Natural killer cell treated with Interleukin-12 subunit alpha and Interleukin-12 subunit beta and Interleukin-15 and Interleukin-18, amount 100 ng/mL, for 72 hours (primary cell): ENCODE data around the gene FGF13. TPM values are rescaled to one million over a fixed set of nuclear protein-coding genes. Genes with fewer than 3 reads are reported as not detected.
A peak's percentile ranks its signal among the peaks of the same experiment; 100 is the strongest.

ENCODE experiments used
- ATAC-seq, 2 donors: fragments of 150-1000 bp; cut with Tn5 transposase in 1 of 2; sonication (Bioruptor Pico), chemical (Tn5 transposase) in 1 of 2; 2 replicates each; pipeline ENCODE4 v1.10.0; 2021
- DNase-seq: peaks from one replicate; pipeline ENCODE4 v3.0.0; 2022; ENCODE audit warnings: low spot score
- H3K27ac Mint-ChIP-seq, 2 donors: 1 replicate in 1 of 2; 2 replicates in 1 of 2; pipeline ENCODE4 v1.8.0; 2022; ENCODE audit warnings: mixed read lengths in 2 of 2, mild to moderate bottlenecking in 1 of 2, moderate library complexity in 1 of 2
- H3K27me3 Mint-ChIP-seq, 2 donors: 1 replicate in 1 of 2; 2 replicates in 1 of 2; pipeline ENCODE4 v1.8.0; 2022; ENCODE audit warnings: mixed read lengths in 2 of 2
- H3K36me3 Mint-ChIP-seq: one replicate; pipeline ENCODE4 v1.8.0; 2022; ENCODE audit warnings: mixed read lengths
- H3K4me1 Mint-ChIP-seq, 2 donors: 1 replicate in 1 of 2; 2 replicates in 1 of 2; pipeline ENCODE4 v1.8.0; 2022; ENCODE audit warnings: low read depth in 2 of 2, mixed read lengths in 2 of 2, mild to moderate bottlenecking in 1 of 2
- H3K4me3 Mint-ChIP-seq: one replicate; pipeline ENCODE4 v1.8.0; 2022; ENCODE audit warnings: mixed read lengths
- H3K9me3 Mint-ChIP-seq: 2 replicates; pipeline ENCODE4 v1.8.0; 2022; ENCODE audit warnings: mixed read lengths
- total RNA-seq, 2 donors: library from RNA; stranded (reverse); gene quantifications; one replicate each; pipeline ENCODE4 v1.2.3, GENCODE V29; 2022

Gene FGF13
- total RNA-seq = not detected

DNA sequence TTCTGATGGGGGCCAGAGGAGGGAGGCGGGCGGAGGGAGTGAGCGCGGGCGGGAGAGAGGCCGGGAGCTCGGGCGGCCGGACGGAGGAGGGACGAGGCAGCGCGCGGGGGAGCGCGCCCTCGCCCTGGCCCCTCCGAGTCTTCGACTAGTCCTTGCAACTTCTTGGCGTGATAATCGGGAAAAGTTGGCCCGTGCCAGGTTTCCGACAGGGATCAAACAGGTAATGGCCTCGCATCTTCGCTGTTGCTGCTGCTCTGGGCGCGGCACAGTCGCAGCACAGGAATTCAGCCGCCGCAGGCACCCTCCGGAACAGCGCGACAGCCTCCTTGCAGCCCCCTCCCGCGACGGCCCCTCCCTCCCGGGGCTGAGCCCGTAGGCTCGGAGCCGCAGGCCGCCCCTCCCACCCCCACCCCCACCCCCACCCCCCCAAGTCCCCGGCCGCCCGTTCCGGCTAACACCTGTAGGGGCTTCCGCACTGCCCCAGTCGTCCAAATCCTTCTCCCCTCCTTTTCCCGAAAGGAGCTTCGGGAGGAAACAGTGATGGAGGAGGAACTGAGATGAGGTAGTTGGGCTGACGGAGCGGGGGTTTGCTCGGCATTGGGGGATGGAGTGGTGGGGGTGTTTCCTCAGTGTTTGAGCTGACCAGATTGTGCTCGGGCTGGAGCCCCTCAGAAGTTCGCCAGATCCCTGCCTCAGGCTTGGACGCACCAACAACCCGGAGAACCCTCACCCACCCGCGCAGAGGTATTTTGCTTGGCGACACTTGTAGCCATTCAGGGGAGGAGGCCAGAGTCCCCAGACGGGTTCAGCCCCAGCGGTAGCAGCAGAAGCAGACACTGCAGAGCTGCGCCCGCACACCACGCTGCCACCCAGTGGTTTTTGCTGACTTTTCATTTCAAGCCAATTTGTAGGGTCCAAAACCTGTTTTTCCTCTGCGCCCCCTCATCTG lies at the start of gene FGF13:
Gene FGF13 (minus strand): TSS at position 319 of the 949 bp plus-strand sequence. CDS start 714 bp downstream, outside the sequence.
- Mint-ChIP-seq H3K9me3 (peaks cover 2% of the 10 kb centered on the region), H3K36me3 (no peaks in the 10 kb centered on the region), H3K4me3 (no peak within 1 kb of the TSS), H3K27ac (no peak within 1 kb of the TSS), H3K4me1 (no peaks in the 10 kb centered on the region), H3K27me3 (peaks cover 38 to 46% of the 10 kb centered on the region in 2 donors)
- no peak for DNase-seq
- ATAC-seq = no peak

DNA sequence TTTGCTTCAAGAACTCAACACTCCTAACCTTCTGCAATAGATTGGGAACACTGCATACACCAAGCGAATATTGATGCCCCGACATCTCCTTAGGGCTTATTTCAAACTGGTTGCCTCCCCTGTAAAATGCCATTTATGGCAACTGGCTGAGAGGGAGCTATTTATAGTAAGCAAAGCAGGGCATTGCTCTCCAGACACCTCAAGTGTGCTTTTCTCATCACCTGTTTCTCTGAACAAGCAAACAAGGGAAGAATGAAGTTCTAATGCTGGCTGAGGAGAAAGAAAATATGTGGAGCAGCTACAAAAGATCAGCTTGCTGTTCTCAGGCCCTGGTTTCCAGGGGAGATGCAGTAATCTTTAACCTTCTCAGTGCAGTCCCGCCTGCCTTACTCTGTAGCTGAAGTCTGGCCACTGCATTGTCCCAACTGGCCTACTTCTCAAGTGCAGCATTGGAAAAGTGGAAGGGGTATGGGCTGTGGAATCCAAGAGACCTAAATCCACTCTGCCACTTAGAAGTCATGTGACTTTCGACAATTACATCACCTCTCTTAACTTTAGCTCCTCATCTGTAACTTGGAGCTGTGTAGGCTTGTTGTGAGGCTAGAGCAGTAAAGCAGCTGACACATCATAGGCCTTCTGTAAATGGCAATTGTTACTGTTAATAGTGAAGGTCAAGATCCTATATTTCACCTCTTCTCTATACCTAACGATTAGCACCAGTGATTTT lies 47.9 kb upstream of the FGF13 start:
- no peaks in the 10 kb centered on the region for H3K36me3 Mint-ChIP-seq
- ATAC-seq = no peak
- no peaks in the 10 kb centered on the region for H3K4me1 Mint-ChIP-seq
- no peak for DNase-seq
- peaks cover 0 to 20% of the 10 kb centered on the region in 2 donors for H3K27me3 Mint-ChIP-seq
- no peaks in the 10 kb centered on the region for H3K9me3 Mint-ChIP-seq
- H3K27ac Mint-ChIP-seq = no peak overlapping the region
- H3K4me3 Mint-ChIP-seq = no peak overlapping the region

DNA sequence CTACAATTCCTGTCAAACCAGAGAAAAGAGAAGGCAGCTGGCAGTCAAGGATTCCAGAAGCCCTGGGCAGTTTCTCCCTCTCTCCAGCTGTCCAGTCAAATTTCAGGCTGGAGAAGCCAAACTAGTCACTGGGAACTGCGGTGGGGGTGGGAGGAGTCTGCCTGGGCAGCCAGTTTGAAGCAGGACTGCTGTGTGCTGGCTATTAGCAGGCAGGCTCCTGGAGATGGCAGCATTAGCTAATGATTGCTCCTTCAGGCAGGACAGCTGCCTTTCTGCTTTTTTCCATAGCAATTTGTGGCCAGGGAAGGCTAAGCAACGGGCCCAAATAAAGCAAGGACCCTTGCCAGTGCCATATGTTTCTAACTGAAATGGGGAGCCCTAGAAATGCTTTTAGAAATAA lies 44.7 kb upstream of the FGF13 start:
- Mint-ChIP-seq H3K27ac (no peak overlapping the region), H3K36me3 (no peaks in the 10 kb centered on the region), H3K4me1 (no peaks in the 10 kb centered on the region), H3K9me3 (no peaks in the 10 kb centered on the region), H3K4me3 (no peak overlapping the region), H3K27me3 (peaks cover 0 to 14% of the 10 kb centered on the region in 2 donors)
- no peak for ATAC-seq
- DNase-seq = no peak

DNA sequence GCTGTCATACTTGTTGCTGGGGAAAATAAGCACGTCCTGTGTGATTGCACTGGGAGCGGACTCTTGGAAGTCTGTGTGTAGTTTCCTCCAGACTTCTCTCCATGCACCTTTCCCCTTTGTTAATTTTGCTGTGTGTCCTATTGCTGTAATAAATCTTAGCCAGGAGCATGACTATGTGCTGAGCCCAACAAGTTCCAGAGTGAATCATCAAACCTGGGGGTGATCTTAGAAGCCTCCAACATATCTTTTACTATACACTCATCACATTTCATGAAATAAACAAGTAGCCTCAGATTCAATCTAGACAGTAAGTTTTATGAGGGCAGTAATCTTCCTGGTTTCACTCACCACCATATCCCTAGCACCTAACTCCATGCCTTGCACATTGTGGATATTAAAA lies 43.3 kb upstream of the FGF13 start:
- no peaks in the 10 kb centered on the region for H3K4me1 Mint-ChIP-seq
- H3K4me3 Mint-ChIP-seq = no peak overlapping the region
- H3K36me3 Mint-ChIP-seq = no peaks in the 10 kb centered on the region
- no peaks in the 10 kb centered on the region for H3K9me3 Mint-ChIP-seq
- H3K27me3 Mint-ChIP-seq = peaks cover under 1 to 16% of the 10 kb centered on the region in 2 donors
- H3K27ac Mint-ChIP-seq = no peak overlapping the region
- DNase-seq (no peak), ATAC-seq (no peak)

DNA sequence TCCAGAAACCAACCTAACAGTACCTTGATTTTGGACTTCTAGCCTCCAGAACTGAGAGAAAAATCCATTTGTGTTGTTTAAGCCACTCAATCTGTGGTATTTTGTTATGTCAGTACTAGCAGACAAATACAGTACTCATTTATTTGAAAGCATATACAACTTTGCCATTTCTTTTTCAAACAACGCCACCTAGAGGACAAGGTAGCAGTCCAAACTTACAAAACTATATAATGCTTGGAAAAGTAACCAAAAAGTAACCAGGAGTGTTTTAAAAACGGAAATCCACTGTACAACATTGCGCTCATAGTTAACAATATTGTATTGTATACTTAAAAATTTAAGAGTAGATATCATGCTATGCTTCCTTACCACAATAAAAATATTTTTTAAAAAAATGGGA lies 37.0 kb upstream of the FGF13 start:
- Mint-ChIP-seq H3K36me3 (no peaks in the 10 kb centered on the region), H3K27ac (no peak overlapping the region), H3K4me1 (peaks cover 0 to 6% of the 10 kb centered on the region in 2 donors), H3K27me3 (peaks cover 8 to 9% of the 10 kb centered on the region in 2 donors), H3K9me3 (no peaks in the 10 kb centered on the region), H3K4me3 (no peak overlapping the region)
- DNase-seq (no peak), ATAC-seq (no peak)

- no peak for DNase-seq
These were observed 33.7 kb upstream of the FGF13 start for GRCh38 chrX:138745196-138745595.

GRCh38 chrX:138742217-138742616 lies 30.7 kb upstream of the FGF13 start:
- DNase-seq (no peak), ATAC-seq (no peak)
- H3K27me3 Mint-ChIP-seq = peaks cover 0 to 15% of the 10 kb centered on the region in 2 donors
- H3K27ac Mint-ChIP-seq = no peak overlapping the region
- no peaks in the 10 kb centered on the region for H3K36me3 Mint-ChIP-seq
- H3K4me3 Mint-ChIP-seq = no peak overlapping the region
- H3K9me3 Mint-ChIP-seq = no peaks in the 10 kb centered on the region
- H3K4me1 Mint-ChIP-seq = peaks cover 0 to 6% of the 10 kb centered on the region in 2 donors

More at GRCh38 chrX:138745196-138745595, 33.7 kb upstream of the FGF13 start:
- H3K4me3 Mint-ChIP-seq = no peak overlapping the region
- ATAC-seq = peak in 1 of 2 donors; percentile 59
- no peaks in the 10 kb centered on the region for H3K36me3 Mint-ChIP-seq
- no peaks in the 10 kb centered on the region for H3K9me3 Mint-ChIP-seq
- peaks cover 0 to 6% of the 10 kb centered on the region in 2 donors for H3K4me1 Mint-ChIP-seq
- H3K27ac Mint-ChIP-seq = no peak overlapping the region
- H3K27me3 Mint-ChIP-seq = peaks cover 8 to 13% of the 10 kb centered on the region in 2 donors

DNA sequence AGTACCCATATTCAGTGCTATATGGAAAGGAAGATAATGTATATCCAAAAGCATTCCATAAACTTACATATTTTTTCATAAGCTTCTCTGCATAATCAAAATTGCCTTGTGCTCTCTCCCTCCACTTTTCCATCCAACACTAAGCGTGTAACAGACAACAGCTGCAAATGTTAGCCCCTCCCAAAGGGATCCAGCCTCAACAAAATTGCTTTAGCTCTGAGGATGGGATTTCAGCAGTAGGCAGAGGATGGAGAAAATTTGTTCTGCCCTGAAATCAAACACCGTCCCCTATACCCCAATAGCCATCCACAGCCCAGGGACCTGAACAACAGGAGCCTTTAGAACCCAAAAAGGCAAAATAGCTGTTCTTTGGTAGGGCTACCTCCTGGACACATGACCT lies 28.8 kb upstream of the FGF13 start:
- peaks cover 0 to 6% of the 10 kb centered on the region in 2 donors for H3K4me1 Mint-ChIP-seq
- DNase-seq = no peak

DNA sequence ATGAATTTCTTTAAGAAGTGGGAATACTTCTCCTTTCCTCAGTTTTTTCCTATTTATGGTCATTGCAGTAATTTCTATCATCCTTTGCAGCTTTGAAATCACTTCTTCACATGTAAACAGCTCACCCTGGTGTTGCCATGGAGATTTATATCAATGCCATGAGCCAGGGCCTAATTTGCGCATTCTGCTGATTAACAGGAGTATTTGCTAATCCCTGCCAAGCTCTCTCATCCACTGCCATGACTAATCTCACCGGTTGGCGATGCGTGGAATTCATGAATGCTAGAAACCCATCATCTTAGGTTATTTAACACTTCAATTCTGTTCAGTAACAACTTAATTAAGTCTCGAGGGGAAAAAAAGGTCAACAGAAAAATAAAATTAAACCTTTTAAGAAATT lies 11.8 kb upstream of the FGF13 start:
- Mint-ChIP-seq H3K4me3 (no peak overlapping the region), H3K36me3 (no peaks in the 10 kb centered on the region), H3K9me3 (no peaks in the 10 kb centered on the region), H3K27me3 (peaks cover 0 to 9% of the 10 kb centered on the region in 2 donors), H3K27ac (no peak overlapping the region), H3K4me1 (no peaks in the 10 kb centered on the region)
- no peak for ATAC-seq
- no peak for DNase-seq

More for the DNA sequence above, 28.8 kb upstream of the FGF13 start:
- Mint-ChIP-seq H3K27me3 (peaks cover 0 to 20% of the 10 kb centered on the region in 2 donors), H3K9me3 (no peaks in the 10 kb centered on the region), H3K36me3 (no peaks in the 10 kb centered on the region), H3K27ac (no peak overlapping the region), H3K4me3 (no peak overlapping the region)
- no peak for ATAC-seq

DNA sequence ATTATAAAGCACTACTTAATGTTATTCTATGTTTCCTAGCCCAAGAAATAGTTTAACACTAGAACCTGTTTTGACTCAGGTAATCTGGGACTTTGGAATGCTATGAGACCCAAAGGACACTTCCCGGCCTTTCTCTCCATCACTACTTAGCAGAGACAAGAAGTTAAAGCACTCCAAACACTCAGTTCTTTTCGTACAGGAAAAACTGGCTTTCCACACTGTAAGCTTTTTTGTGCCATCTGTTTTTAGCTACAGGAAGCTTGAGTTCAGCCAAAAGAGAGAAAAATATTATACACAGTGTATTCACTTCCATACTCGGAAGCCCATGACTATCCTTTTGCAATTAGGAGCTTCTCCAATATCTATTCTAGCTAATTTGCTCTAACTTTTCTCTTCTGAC lies 7.9 kb upstream of the FGF13 start:
- ATAC-seq = no peak
- Mint-ChIP-seq H3K27ac (no peak overlapping the region), H3K27me3 (peaks cover 16 to 21% of the 10 kb centered on the region in 2 donors), H3K9me3 (peaks cover 2% of the 10 kb centered on the region), H3K4me1 (no peaks in the 10 kb centered on the region), H3K36me3 (no peaks in the 10 kb centered on the region), H3K4me3 (no peak overlapping the region)
- DNase-seq = no peak

- Mint-ChIP-seq H3K4me3 (no peak overlapping the region), H3K27me3 (peaks cover 18 to 23% of the 10 kb centered on the region in 2 donors), H3K27ac (no peak overlapping the region), H3K9me3 (peaks cover 2% of the 10 kb centered on the region), H3K36me3 (no peaks in the 10 kb centered on the region), H3K4me1 (no peaks in the 10 kb centered on the region)
- no peak for DNase-seq
- ATAC-seq = no peak
These were observed 7.4 kb upstream of the FGF13 start for GRCh38 chrX:138718941-138719340.

GRCh38 chrX:138710866-138711341 lies 613 bp downstream of the FGF13 start:
- Mint-ChIP-seq H3K4me3 (no peak overlapping the region), H3K9me3 (peaks cover 2% of the 10 kb centered on the region), H3K36me3 (no peaks in the 10 kb centered on the region), H3K27ac (no peak overlapping the region), H3K27me3 (peaks cover 35 to 45% of the 10 kb centered on the region in 2 donors), H3K4me1 (no peaks in the 10 kb centered on the region)
- no peak for DNase-seq
- no peak for ATAC-seq

GRCh38 chrX:138709886-138710791 lies 1.4 kb downstream of the FGF13 start:
- peaks cover 28 to 42% of the 10 kb centered on the region in 2 donors for H3K27me3 Mint-ChIP-seq

More at GRCh38 chrX:138709886-138710791, 1.4 kb downstream of the FGF13 start:
- Mint-ChIP-seq H3K4me1 (no peaks in the 10 kb centered on the region), H3K4me3 (no peak overlapping the region), H3K36me3 (no peaks in the 10 kb centered on the region), H3K27ac (no peak overlapping the region), H3K9me3 (peaks cover 2% of the 10 kb centered on the region)
- peak in 1 of 2 donors; percentile 11 for ATAC-seq
- no peak for DNase-seq
